Testis (tissue), 3 donors: ENCODE data around the gene MCRS1. TPM values are rescaled to one million over a fixed set of nuclear protein-coding genes. Genes with fewer than 3 reads are reported as not detected.

Source experiments
- DNase-seq: peaks from one replicate; pipeline ENCODE4 v3.0.0-alpha.2; 2019
- H3K27ac ChIP-seq, 2 donors: fragments of 200-600 bp; sonication (generic); one replicate each; pipeline ENCODE4 v1.5.1; 2019
- H3K27me3 ChIP-seq: fragments of 200-600 bp; sonication (generic); one replicate; pipeline ENCODE4 v1.5.1; 2019
- H3K36me3 ChIP-seq: fragments of 200-600 bp; sonication (generic); one replicate; pipeline ENCODE4 v1.5.1; 2017; ENCODE audit warnings: low read depth; ENCODE audit errors: missing control alignments
- H3K4me1 ChIP-seq: fragments of 200-600 bp; sonication (generic); one replicate; pipeline ENCODE4 v1.5.1; 2019
- H3K4me3 ChIP-seq, 2 donors: fragments of 200-600 bp; sonication (generic); one replicate each; pipeline ENCODE4 v1.5.1; 2017 to 2019
- H3K9me3 ChIP-seq: fragments of 200-600 bp; sonication (generic); one replicate; pipeline ENCODE4 v1.5.1; 2017
- POLR2A ChIP-seq: fragments of 450-650 bp; IDR thresholded peaks from one replicate; pipeline ENCODE4 v1.6.1; 2017; ENCODE audit warnings: antibody characterized with exemption, mild to moderate bottlenecking, moderate library complexity
- WGBS, 2 donors: methylation state at CpG; one replicate each; pipeline ENCODE4 v1.1.5; 2018; 5-methylcytosine and 5-hydroxymethylcytosine counted together
- intact Hi-C: fragments of 100-400 bp; cut with DNase I; formaldehyde crosslinking; loops from one replicate; pipeline ENCODE4 v1.15.1; 2023; ENCODE audit warnings: low total_unique reads
- polyA plus RNA-seq: library from polyadenylated mRNA; stranded (reverse); fragments of 350-450 nt; fragmentation: Illumina TruSeq; extraction: RNeasy Lipid Tissue Mini Kit (QIAGEN cat#74804); gene quantifications from one replicate; pipeline ENCODE4 v1.2.3, GENCODE V29; 2014; ENCODE audit warnings: low read depth, low replicate concordance; ENCODE audit not compliant: insufficient read depth
- total RNA-seq, 2 donors: library from RNA; depleted of rRNA; stranded (reverse); fragments of >200 nt; gene quantifications; one replicate each; pipeline ENCODE4 v1.2.3, GENCODE V29; 2016
- TF ChIP-seq, protein P1 (sequence below), 3 experiments: fragments of 450-650 bp in 2 of 3; fragments of 200-600 bp in 1 of 3; sonication (generic) in 1 of 3; IDR thresholded peaks; one replicate each; pipeline ENCODE4 v1.5.1; 2016 to 2019; ENCODE audit warnings: antibody characterized with exemption in 3 of 3, mild to moderate bottlenecking in 2 of 3, moderate library complexity in 1 of 3

MCRS1 gene
- total and polyA plus RNA-seq, 3 donors from 2014 or later = 95.8 to 105 (median 104) TPM

DNA sequence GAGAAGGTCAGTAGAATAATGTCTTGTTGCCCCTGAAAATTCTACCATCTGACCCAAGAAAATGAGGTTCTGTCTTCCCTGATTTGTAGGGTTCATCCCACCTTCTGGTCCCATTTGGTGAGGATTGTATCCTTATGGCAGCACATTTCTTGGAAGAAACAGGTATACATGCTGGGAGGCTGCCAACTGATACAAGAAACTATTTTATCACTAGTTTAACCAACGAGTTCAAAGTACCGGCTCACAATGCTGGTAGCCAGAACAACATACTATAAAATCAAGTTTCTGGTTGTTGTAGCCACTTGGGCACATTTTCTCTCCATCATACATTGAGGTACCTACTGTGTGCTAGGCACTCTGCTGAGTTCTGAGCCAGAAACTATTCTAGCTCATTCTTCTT is 36.2 kb downstream of the MCRS1 start:
- WGBS, 2 donors = 55 to 80% methylated on average over 2 of the region's 2 CpGs
- H3K27ac ChIP-seq = no peak overlapping the region
- no peaks in the 10 kb centered on the region for H3K36me3 ChIP-seq
- intact Hi-C loops = no loop called here
- H3K4me3 ChIP-seq = no peak overlapping the region
- no peaks in the 10 kb centered on the region for H3K9me3 ChIP-seq
- no peaks in the 10 kb centered on the region for H3K27me3 ChIP-seq
- H3K4me1 ChIP-seq = no peaks in the 10 kb centered on the region
- no peak for DNase-seq
- TF ChIP-seq POLR2A = no peak
- TF ChIP-seq, protein P1, sequence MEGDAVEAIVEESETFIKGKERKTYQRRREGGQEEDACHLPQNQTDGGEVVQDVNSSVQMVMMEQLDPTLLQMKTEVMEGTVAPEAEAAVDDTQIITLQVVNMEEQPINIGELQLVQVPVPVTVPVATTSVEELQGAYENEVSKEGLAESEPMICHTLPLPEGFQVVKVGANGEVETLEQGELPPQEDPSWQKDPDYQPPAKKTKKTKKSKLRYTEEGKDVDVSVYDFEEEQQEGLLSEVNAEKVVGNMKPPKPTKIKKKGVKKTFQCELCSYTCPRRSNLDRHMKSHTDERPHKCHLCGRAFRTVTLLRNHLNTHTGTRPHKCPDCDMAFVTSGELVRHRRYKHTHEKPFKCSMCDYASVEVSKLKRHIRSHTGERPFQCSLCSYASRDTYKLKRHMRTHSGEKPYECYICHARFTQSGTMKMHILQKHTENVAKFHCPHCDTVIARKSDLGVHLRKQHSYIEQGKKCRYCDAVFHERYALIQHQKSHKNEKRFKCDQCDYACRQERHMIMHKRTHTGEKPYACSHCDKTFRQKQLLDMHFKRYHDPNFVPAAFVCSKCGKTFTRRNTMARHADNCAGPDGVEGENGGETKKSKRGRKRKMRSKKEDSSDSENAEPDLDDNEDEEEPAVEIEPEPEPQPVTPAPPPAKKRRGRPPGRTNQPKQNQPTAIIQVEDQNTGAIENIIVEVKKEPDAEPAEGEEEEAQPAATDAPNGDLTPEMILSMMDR (IDR thresholded peaks at IDR 0.05) = no peak

DNA sequence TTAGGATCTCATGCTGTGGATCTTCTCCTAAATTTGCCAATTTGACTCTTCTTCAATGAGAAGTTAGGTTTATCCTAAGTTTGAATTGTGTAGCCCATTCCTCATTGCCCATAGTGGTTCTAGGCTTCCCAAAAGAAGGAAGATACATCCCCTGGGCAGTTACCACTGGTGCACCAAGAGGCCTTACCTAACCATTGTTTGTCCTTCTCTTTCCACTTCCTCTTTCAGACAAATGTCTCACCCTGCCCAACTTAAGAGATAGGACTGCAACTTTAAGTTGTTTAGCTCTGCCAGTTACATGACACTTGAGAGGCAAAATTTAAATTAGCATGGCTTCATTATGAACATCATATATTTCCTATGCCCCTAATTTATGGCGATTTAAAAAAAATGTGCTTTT is 38.5 kb downstream of the MCRS1 start:
- Histone ChIP-seq H3K9me3 (no peaks in the 10 kb centered on the region), H3K4me1 (no peaks in the 10 kb centered on the region), H3K4me3 (no peak overlapping the region), H3K36me3 (no peaks in the 10 kb centered on the region), H3K27me3 (no peaks in the 10 kb centered on the region), H3K27ac (no peak overlapping the region)
- TF ChIP-seq, protein P1 (IDR thresholded peaks at IDR 0.05) = no peak
- no peak for TF ChIP-seq POLR2A
- intact Hi-C loops = no loop called here
- 57 to 67% methylated on average over 1 of the region's 1 CpG for WGBS, 2 donors
- DNase-seq = no peak

DNA sequence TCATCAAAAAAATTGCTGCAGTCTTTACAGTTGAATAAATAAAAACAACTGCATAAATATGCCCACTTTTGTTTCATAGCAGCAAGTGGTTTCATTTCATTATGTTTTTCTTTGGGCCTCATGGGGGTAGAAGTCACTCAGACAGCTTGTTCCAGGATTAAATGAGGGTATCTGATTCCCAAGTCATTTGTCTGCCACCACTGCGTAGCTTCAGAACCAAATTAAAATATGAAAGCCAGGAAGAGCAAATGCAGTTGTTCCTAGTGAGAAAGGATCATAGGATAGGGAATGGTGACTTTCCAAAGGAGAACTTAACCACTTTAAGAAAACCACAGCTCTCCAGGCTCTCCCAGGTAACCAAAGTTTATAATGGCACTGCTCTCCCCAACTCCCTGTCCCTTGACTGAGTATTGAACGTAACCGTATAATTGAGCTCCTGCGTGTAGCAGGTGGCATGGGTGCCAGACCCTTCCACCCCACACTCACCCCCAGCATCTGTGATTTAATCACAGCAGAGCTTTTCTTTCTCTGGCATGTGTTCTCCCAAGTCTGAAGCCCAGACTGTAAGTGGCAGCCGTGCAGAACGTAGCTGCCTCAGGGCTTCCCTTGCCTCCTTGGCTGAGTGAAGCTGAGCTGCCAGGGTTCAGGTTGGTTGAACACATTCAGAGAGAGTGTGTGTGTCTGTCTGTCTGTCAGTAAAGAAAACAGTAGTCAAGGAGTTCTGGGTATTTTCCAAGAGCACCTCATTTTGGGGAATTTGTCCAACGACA is 40.4 kb downstream of the MCRS1 start:
- H3K27me3 ChIP-seq = no peaks in the 10 kb centered on the region
- H3K9me3 ChIP-seq = no peaks in the 10 kb centered on the region
- intact Hi-C loops = no loop called here
- H3K4me1 ChIP-seq = no peaks in the 10 kb centered on the region
- TF ChIP-seq, protein P1 (IDR thresholded peaks at IDR 0.05) = no peak
- TF ChIP-seq POLR2A = no peak
- no peak overlapping the region for H3K4me3 ChIP-seq
- no peak overlapping the region for H3K27ac ChIP-seq
- DNase-seq = no peak
- H3K36me3 ChIP-seq = no peaks in the 10 kb centered on the region
- 91 to 93% methylated on average over 7 of the region's 7 CpGs for WGBS, 2 donors

DNA sequence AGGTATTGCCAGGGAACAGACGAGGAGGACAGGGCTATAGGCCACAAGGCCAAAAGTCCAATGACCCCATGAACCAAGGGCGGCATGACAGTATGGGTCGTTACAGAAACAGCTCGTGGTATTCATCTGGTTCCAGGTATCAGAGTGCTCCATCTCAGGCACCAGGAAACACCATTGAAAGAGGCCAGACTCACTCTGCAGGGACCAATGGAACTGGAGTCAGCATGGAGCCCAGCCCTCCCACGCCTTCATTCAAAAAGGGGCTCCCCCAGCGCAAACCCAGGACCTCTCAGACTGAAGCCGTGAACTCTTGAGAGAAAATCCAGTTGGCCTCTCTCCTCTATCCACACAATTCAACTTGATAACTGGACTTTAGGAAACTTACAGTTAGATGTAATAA is 42.0 kb downstream of the MCRS1 start:
- Histone ChIP-seq H3K27me3 (no peaks in the 10 kb centered on the region), H3K9me3 (no peaks in the 10 kb centered on the region), H3K4me1 (no peaks in the 10 kb centered on the region), H3K4me3 (no peak overlapping the region), H3K27ac (no peak overlapping the region), H3K36me3 (no peaks in the 10 kb centered on the region)
- no peak for DNase-seq
- TF ChIP-seq, protein P1 (IDR thresholded peaks at IDR 0.05) = no peak
- no peak for TF ChIP-seq POLR2A
- intact Hi-C loops = no loop called here
- WGBS, 2 donors = 92 to 93% methylated on average over 7 of the region's 7 CpGs
